GM10847 (cell line): Measurements from ENCODE around the gene RFFL.

Source experiments
- POLR2A ChIP-seq: IDR thresholded peaks from 2 replicates; pipeline ENCODE4 v1.6.1; 2011; ENCODE audit not compliant: insufficient read length; ENCODE audit errors: extremely low read depth

The RFFL gene

DNA sequence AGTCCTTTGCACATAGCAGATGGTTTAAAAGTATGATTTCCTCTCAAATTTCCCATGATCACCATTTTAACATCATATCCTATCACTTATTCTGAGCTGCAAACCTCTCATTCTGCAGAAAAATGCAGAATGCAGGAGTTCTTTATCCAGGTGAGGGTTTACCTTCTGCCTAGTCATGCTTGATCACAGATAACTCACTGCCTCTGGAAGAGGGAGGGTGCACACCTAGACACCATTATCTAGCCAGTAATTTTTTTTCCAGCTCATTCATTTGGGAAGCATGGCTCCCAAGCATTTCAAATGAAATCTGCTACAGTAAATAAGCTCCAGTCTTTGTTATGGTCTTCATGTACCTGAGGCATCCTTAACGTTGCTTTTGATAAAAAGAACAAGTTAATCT is 38.0 kb downstream of the RFFL start:
- no peak for TF ChIP-seq POLR2A

DNA sequence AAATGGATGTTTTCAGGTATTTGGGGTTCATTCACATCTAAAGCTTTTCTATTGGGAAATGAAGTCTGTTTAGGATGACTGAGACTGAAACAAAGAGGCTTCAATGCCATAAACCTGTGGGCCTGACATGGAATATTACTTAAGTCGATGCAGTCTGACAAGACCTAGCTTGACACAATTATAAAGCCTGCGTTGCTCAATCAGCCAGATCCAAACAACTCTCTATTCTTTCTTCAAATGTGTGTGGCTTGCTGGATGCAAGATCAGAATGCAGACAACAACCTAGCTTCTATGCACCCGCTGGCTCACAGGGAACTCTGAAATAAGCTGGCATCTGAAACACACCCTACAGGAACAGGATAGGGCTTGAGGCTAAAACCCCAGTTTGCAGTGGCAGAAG is 40.0 kb downstream of the RFFL start:
- TF ChIP-seq POLR2A, result no peak

DNA sequence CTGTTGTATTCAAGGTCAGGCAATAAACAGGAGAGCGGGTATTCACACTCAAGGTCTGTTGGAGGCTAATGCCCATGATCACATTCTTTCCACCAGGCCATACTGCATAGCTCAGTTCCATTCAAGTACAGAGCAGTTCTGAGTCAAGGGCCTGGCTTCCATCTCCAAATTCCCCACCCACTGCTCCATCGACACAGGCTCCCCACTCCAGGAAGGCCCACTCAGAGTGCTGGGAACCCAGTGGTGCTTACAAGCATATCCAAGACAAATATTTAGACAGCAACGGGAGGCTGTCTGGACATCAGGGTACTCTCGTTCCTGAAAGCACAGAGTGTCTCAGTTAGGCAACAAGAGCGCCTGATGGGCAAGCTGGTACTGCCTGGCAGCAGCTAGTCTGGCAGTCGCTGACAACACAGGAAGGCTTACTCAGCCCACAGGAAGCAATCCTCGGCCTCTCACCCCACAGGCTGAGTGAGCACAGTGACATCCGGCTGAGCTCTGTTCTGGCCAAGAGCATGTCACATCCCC is 40.9 kb downstream of the RFFL start:
- TF ChIP-seq POLR2A, result no peak

GRCh38 chr17:35021520-35022380 is 41.8 kb downstream of the RFFL start:
- TF ChIP-seq POLR2A, result no peak

GRCh38 chr17:35019386-35020179 is 43.9 kb downstream of the RFFL start:
- no peak for TF ChIP-seq POLR2A

- no peak for TF ChIP-seq POLR2A
Measured at GRCh38 chr17:35018814-35019213, 44.7 kb downstream of the RFFL start.

DNA sequence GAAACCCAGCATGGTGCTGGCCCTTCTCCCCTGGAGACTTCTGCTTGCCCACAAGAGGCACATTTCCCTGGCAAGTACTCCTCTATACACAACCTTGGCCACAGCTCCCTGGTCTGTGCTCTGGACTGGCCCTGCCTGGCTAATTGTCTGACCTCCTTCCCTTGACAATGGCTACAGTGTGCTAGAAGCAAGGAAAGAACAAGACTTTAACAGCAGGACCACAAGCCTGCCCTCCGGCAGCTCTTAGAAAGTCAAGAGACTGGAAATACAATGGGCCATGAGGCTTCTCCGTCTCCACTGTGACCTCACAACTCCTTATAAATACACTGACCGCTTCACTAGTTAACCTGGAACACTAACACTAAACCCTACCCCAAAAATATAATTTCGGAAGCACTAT is 46.5 kb downstream of the RFFL start:
- TF ChIP-seq POLR2A, result no peak

- no peak for TF ChIP-seq POLR2A
Measured at GRCh38 chr17:35016369-35016768, 47.1 kb downstream of the RFFL start.

DNA sequence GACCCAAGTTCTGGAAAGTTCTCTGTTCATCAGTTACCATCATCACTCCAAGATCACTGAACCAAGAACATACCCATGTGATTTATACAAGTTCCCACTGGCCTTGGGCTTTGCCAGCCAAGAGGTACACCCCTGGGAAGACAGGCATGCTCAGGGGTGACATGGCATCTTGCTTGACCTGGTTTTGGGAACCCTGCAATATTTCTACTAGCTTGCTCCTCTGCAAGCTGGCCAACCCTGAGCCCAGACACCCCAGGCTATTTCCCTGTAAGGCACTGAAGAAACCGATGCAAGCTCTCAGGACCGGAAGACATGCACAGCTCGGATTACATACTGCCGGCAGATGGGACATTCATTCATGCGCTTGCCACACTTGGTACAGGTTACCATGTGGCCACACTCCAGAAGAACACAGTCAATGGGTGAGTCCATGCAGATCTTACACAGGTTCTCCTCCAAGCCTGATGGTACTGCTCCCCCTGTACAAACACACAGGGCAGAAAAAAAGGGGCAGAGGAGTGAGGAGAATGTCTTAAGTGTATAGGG is 51.8 kb downstream of the RFFL start:
- TF ChIP-seq POLR2A, result no peak

- TF ChIP-seq POLR2A, result no peak
Measured at GRCh38 chr17:35010093-35010492, 53.4 kb downstream of the RFFL start.

GRCh38 chr17:35006961-35007360 is 56.5 kb downstream of the RFFL start:
- no peak for TF ChIP-seq POLR2A

- TF ChIP-seq POLR2A, result no peak
Measured at GRCh38 chr17:35006345-35006744, 57.2 kb downstream of the RFFL start.

GRCh38 chr17:35003778-35004177 is 59.7 kb downstream of the RFFL start:
- no peak for TF ChIP-seq POLR2A

DNA sequence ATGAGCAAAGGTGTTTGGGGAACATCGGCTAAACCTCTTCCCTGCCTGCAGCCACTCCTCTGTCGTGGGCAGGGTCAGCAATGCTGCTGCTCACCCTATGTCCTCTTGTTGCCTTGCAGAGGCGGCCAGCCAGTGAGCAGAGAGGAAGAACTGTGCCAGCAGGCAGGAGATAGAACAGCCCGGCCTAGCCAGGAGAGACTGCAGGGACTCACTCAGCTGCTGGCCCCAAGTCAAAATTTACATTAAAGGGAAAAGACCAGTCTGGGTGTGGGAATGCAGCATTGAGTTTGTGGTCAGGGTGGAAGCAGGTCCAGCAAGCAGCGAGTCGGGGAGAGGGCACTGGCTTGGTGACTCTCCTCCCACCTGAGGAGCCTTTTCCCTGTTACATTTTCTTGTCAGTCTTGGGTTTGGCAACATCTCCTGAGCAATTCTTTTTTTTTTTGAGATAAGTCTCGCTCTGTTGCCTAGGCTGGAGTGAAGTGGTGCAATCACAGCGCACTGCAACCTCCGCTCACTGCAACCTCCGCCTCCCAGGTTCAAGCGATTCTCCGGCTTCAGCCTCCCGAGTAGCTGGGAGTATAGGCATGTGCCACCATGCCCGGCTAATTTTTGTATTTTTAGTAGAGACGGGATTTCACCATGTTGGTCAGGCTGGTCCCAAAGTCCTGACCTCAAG is 60.5 kb downstream of the RFFL start:
- TF ChIP-seq POLR2A, result no peak

- no peak for TF ChIP-seq POLR2A
Measured at GRCh38 chr17:35001549-35001948, 62.0 kb downstream of the RFFL start.
